Activated CD8-positive, alpha-beta memory T cell treated with anti-CD3 and anti-CD28 coated beads, Interleukin-2, amount 50 U/mL, for 1 hour (primary cell): Measurements from ENCODE around the gene LILRB5.
"Not testable (repeated sequence)": the region's sequence is repeated elsewhere in the genome, so short reads cannot be mapped to it uniquely, and the experiment has no call there.

Source experiments
- DNase-seq: peaks from one replicate; pipeline ENCODE4 v3.0.0-alpha.2; 2020; ENCODE audit errors: extremely low read depth

Gene LILRB5

GRCh38 chr19:54242234-54242633 is 14.8 kb downstream of the LILRB5 start:
- not testable (repeated sequence) for DNase-seq

DNA sequence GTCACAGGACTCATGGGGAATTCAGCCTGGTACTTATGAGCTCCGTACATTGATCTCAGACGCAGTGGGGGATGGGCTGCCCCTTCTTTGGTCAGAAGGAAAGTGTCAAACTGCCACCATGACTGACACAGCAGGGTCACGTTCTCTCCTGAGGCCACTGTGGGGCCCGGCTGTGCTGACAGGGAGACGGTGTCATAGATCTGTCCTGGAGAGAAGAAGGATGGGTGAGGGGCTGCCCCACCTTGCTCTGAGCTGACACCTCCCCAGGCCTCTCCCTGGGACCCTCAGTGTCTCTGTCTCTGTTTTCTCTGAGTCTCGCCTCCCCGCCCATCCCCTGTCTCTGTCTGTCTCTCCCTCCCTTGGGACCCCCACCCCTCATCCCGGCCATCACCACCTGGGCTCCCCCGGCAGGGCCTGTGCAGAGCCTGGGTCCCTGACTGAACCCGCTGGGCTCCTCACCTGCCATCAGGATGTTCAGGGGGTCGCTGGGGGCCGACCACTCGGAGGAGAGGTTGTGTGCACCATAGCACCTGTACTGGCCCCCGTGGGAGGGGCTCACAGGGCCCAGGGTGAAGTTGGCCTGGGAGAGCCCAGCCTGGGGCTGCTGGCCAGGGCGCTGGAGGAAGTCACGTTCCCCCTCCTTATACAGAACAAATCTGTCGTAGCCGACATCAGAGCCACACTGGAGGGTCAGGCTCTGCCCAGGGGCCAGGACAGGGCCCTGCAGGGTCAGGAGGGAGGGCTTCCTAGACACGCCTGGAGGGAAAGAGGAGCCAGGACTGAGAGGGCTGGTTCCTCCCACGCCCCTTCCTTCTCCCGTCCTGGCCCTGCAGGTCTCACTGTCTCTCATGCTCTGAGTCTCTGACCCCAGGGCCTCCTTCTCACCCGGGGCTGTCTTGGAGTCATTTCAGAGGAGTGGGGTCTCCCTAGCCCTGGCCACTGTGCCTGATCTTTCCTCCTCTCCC is 16.4 kb downstream of the LILRB5 start:
- DNase-seq, result not testable (repeated sequence)

DNA sequence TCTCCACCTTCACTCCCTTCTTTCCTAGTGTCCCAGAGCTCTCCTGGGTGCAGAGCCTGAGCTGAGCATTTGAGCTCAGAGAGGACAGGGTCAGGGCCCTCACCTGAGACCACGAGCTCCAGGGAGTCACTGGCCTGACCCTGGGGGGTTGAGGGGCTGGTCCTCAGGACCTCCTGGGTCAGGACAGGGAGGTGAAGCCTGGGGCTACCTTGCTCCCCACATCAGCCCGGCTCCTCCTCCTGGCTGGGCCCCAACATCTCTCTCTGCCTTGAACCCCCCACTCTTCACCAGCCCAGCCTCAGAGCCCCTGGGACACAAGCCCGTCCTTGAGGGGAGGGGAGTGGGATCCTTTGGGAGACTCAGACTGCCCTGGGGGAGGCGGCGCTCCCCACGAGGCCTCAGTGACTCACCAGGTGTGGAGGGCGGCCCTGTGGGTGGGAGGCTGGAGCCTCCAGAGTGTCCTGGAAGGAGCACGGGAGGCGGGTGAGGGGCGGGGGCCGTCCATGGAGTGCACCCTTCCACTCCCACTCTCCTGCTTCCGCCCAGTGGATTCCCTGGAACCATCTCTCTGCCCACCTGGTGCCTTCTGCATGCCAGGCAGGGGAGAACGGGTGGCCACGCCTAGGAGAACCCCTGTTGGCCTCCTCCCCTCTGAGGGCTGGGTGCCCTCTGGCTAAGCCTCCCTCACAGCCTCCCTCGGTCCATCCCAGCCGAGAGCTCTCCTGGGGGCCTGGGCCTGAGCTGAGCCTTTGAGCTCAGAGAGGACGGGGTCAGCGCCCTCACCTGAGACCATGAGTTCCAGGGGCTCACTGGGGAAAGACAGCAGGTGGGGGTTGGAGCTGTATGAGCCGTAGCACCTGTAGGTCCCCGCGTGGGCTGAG is 17.3 kb downstream of the LILRB5 start:
- not testable (repeated sequence) for DNase-seq

GRCh38 chr19:54233941-54234340 is 23.1 kb downstream of the LILRB5 start:
- DNase-seq, result no peak

GRCh38 chr19:54231077-54231931 is 25.8 kb downstream of the LILRB5 start:
- DNase-seq, result peak; percentile 55

GRCh38 chr19:54230031-54230430 is 27.0 kb downstream of the LILRB5 start:
- no peak for DNase-seq

GRCh38 chr19:54229146-54229545 is 27.9 kb downstream of the LILRB5 start:
- no peak for DNase-seq

DNA sequence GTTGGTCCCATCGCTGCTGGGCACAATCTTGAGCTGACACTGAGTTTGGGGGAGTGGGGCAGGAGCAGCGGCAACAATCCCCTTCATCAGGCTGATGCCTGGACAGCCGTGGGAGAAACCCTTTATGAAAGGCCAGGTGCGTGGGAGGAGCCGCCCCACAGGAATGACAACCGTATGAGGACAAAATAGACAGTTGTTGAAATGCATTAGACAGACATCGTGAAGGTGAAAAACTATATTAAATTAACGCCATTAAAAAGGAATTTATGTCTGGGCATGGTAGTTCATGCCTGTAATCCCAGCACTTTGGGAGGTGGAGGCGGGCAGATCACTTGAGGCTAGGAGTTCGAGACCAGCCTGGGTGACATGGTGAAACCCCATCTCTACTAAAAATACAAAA is 32.5 kb downstream of the LILRB5 start:
- DNase-seq, result not testable (repeated sequence)

DNA sequence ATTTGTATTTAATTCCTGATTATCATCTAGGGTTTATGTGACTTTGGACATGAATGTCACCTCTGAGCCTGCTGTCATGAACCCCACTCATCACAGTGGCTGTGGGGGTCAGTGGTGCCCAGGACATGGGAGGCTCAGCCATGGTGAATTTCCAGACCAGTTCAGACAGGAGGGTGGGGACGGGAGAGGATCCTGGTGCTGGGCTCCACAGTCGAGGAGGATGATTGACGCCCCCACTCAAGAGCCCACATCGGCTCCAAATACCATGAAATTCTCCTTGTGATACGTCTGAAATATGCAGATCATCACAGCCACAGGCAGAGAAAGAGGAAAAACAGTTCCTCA is 33.2 kb downstream of the LILRB5 start:
- DNase-seq, result not testable (repeated sequence)

DNA sequence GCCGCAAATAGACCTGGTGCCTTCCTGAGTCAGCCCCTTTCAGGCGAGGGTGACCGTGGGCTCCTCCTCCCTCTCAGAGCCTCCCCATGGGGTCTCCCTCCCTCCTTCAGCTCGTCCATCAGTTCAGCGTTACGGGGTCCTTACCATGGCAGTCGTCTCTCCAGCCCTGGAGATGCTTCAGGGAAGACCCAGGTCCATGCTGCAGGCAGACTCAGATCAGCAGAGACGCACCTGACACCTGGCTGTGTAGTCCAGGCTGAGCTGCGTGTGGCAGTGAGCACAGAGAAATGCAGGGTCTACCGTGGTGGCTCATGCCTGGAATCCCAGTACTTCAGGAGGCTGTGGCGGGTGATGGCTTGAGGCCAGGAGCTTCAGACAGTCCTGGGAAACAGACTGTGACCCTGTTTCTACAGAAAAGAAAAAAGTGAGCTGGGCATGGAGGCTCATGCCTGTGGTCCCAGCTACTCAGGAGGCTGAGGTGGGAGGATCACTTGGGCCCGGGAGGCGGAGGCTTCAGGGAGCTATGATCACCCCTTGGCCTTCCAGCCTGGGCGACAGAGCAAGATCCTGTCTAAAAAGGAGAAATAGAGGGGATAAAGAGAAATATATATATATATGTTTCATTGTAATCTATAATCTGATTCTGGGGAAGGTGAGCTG is 33.7 kb downstream of the LILRB5 start:
- not testable (repeated sequence) for DNase-seq

DNA sequence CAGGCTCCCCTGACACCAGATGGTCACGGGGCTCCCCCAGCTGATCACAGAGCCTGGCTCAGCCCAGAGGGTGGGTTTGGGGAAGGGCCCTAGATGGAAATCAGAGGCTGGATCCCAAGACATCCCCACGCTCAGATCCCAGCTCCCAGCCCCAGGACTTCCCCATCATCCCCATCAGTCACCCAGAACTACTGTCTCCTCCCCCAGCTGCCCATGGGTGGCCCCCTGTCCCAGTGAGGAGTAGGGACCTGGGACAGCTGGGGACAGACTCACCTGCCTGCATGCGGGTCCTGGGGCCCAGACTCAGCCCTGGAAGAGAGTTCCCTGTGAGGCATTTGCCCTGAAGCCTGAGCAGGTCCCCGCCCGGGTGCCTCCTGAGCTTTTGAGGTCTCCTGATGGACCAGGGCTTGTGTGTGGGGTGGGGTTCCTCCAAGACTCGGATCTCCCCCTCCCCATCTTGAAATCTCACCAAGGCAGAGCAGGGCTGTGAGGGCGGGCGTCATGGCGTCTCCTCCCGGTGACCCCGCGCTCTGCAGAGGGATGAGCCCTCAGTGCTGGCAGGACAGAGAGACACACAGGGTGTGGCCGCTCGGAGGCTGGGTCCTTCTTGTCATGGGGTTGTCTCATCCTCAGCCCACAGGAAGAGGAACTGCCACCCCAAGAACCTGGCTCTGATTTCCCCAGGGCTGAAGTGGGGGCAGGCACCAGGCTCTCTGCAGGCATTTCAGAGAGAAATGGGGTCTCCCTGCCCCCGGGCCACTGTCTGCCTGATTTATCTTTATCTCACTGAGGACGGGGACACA is 34.4 kb downstream of the LILRB5 start, which contains the start of gene LILRB3:
Gene LILRB3 (minus strand): TSS at position 534 of the 803 bp plus-strand sequence. CDS start 31 bp downstream, at position 503.
- not testable (repeated sequence) for DNase-seq

DNA sequence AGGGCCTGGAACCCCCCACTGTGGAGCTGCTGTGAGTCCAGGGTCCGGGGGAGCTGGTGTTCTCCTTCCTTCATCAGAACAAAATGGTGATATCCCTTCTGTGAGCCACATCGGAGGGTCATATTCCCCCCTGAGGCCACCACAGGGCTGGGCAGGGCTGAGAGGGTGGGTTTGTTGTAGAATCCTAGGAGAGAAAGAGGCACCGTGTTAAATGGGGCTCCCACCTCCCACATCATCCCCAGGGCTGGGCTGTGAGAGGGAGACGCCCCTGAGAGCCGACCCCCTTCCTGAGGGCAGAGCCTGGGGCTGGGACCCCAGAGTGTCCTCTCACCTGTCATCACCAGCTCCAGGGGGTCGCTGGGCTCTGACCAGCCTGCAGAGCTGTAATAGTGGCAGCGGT is 35.1 kb downstream of the LILRB5 start:
- not testable (repeated sequence) for DNase-seq

DNA sequence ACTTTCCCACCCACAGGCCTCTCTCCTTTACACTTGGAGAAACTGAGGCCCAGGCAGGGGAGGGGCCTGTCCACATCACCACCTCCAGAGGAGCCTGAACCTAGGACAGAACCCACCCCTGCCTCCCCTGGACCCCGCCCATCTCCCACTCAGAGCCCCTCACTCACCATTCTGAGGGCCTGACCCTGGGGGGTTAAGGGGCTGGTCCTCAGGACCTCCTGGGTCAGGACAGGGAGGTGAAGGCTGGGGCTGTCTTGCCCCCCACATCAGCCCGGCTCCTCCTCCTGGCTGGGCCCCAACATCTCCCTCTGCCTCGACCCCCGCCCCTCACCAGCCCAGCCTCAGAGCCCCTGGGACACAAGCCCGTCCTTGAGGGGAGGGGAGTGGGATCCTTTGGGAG is 37.4 kb downstream of the LILRB5 start:
- DNase-seq, result not testable (repeated sequence)

DNA sequence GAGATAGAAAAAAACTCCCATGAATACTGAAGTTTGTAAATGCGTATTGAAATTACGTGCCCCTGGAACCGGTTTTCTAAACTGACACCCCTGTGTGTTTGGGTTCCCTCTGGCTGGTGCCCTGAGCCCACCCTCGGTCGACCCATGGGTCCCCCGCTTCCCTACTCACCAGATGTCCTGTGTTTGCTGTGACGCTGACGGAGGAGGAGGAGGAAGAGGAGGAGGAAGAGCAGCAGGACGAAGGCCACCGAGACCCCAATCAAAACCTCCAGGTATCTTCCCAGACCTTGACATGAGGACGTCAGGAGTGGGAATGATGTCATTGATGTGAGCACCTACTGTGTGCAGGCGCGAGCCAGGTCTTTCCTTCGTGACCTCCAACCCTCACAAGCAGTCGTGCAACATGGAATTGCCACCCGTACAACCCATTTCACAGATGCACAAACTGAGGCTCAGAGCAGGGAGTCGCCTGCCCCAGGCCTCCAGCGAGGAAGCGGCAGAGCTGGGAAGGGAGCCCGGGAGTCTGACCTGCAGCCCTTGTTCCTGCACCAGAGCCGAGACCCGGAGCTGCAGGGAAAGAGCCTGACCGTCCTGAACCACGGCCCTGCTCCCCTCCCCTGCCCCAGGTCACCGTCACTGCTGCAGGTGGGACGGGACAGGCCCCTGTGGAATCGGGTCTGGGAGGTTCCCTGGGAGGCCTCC is 38.0 kb downstream of the LILRB5 start:
- no peak for DNase-seq

DNA sequence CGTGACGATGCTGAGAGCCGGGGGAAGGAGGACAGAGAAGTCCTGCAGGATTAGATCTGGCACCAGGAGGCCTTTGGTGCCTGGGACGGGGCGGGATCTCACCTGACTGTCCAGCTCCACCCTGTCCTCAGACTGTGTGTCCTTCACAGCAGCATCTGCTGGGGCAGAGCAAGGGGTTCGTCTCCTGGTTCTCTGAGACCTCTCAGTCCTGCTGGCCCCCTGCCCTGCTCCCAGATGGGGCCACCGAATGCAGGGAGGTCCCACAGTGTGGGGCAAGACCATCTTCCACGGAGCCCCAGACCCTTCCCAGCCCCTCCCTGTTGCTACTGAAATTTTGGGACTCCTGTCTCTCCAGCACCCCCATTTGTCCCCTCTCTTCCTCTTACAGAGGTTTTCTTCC is 38.8 kb downstream of the LILRB5 start:
- no peak for DNase-seq

DNA sequence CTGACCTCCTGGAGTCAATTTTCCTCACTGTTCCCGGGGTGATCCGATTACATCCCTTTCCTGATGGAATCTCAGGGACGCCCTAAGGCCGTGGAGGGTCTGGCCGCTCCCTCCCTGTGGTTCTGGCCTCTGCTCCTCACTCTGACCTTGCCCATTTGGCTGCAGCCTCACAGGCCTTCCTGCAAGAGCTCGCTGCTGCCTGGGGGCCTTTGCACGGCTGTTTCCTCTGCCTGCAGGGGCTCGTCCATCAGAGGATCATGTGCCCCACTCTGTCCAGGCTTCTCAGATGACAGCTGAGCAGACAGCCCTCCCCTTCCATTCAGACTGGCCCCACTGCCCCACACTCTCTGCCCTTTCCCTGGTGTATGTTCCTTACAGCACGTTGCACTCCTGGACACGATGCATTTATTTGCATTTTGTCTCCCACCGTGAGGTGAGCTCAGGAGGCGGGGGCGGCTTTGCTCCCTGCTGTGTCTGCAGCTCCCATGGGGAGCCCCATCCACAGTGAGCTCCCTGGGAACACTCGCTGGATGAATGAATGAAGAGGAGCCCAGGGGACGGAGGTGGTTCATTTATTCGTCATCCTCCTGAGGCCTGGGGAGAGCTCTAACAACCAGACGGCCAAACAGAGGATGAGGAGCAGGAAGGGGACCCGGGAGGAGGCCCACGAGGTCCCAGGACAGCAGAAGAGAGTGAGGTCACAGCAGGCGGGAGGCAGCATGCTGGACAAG is 39.4 kb downstream of the LILRB5 start:
- DNase-seq, result not testable (repeated sequence)

GRCh38 chr19:54216869-54217268 is 40.2 kb downstream of the LILRB5 start:
- no peak for DNase-seq

DNA sequence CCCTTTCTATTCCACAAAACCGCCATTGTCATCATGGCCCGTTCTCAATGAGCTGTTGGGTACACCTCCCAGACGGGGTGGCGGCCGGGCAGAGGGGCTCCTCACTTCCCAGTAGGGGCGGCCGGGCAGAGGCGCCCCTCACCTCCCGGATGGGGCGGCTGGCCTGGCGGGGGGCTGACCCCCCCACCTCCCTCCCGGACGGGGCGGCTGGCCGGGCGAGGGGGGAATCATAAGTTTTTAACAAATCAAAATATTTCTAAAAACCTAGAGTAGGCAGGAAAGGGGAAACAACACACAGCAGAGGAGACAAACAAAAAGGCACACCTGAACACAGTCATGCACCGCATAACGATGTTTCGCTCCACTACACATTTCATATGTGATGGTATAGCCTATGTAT is 42.3 kb downstream of the LILRB5 start:
- not testable (repeated sequence) for DNase-seq

GRCh38 chr19:54214217-54214616 is 42.9 kb downstream of the LILRB5 start:
- not testable (repeated sequence) for DNase-seq
